Gastroesophageal sphincter (tissue), 3 donors: Measurements from ENCODE around the gene LMX1B.

Source experiments
- CTCF ChIP-seq, 4 experiments: fragments of 200-600 bp in 2 of 4; fragments of 450-650 bp in 2 of 4; sonication (generic) in 1 of 4; IDR thresholded peaks; one replicate each; pipeline ENCODE4 v1.5.1; 2017 to 2019; ENCODE audit warnings: antibody characterized with exemption in 4 of 4, mild to moderate bottlenecking in 2 of 4, moderate library complexity in 2 of 4
- EP300 ChIP-seq: sonication (generic); formaldehyde crosslinking; IDR thresholded peaks from one replicate; pipeline ENCODE4 v1.6.1; 2017; ENCODE audit warnings: antibody characterized with exemption, mild to moderate bottlenecking
- POLR2A ChIP-seq, 2 donors: fragments of 450-650 bp; IDR thresholded peaks; one replicate each; pipeline ENCODE4 v1.6.1; 2017; ENCODE audit warnings: antibody characterized with exemption in 2 of 2, mild to moderate bottlenecking in 2 of 2, moderate library complexity in 1 of 2
- POLR2AphosphoS5 ChIP-seq: sonication (generic); formaldehyde crosslinking; IDR thresholded peaks from one replicate; pipeline ENCODE4 v1.6.1; 2017; ENCODE audit warnings: antibody characterized with exemption

DNA sequence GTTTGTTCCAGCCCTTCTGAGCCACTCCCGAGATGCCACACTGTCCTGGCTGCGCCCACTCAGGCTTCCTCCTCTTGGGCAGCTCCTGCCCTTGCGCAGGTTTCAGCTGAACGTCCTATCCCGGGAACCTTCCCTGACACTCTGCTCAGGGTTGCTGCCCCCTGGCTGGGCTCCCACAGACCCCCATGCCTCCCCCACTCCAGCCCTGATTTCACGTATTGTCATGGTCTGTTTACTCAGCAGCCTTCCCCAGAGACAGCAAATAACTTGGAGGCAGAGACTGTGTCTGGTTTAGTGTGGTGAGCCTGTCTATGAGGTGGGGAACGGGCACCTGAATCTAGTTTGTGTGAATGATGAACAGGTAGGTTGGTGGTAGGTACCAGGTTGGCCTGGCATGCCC lies 40.4 kb downstream of the LMX1B start:
- no peak for TF ChIP-seq POLR2A (IDR thresholded peaks at IDR 0.05)
- TF ChIP-seq CTCF (IDR thresholded peaks at IDR 0.05), result no peak
- TF ChIP-seq POLR2AphosphoS5, result no peak
- TF ChIP-seq EP300, result no peak
